H1 (cell line): ENCODE results near the gene CPLX1.

Experiments
- BRCA1 ChIP-seq: IDR thresholded peaks from 2 replicates; pipeline ENCODE4 v1.6.1; 2012; ENCODE audit warnings: low read depth, low read length, improper control_type of control experiment
- CHD2 ChIP-seq: IDR thresholded peaks from 2 replicates; pipeline ENCODE4 v1.6.1; 2012; ENCODE audit warnings: low read length, improper control_type of control experiment
- E2F6 ChIP-seq: IDR thresholded peaks from 2 replicates; pipeline ENCODE4 v1.6.1; 2012; ENCODE audit warnings: inconsistent platforms
- EZH2 ChIP-seq: fragments of 200-600 bp; sonication (generic); IDR thresholded peaks from 2 replicates; pipeline ENCODE4 v1.7.1; 2012; ENCODE audit warnings: low read depth, mild to moderate bottlenecking, moderate library complexity, low read length, inconsistent platforms; ENCODE audit not compliant: severe bottlenecking
- RXRA ChIP-seq: IDR thresholded peaks from 2 replicates; pipeline ENCODE4 v1.6.1; 2011; ENCODE audit warnings: low read depth, mild to moderate bottlenecking, low read length, moderate library complexity; ENCODE audit not compliant: insufficient read depth
- SP1 ChIP-seq: IDR thresholded peaks from 2 replicates; pipeline ENCODE4 v1.6.1; 2011; ENCODE audit warnings: low read depth, low read length
- TF ChIP-seq, protein P1 (sequence below), 3 experiments: IDR thresholded peaks; 1 replicate in 2 of 3; 2 replicates in 1 of 3; pipeline versions ENCODE4 v1.5.1 to v1.6.1; 2011; ENCODE audit warnings: low read length in 3 of 3, mild to moderate bottlenecking in 3 of 3, inconsistent platforms in 2 of 3, low read depth in 1 of 3, moderate library complexity in 1 of 3; ENCODE audit not compliant: insufficient read depth in 1 of 3; ENCODE audit errors: control extremely low read depth in 1 of 3
- TF ChIP-seq, protein P2 (sequence below): IDR thresholded peaks from 2 replicates; pipeline ENCODE4 v1.6.1; 2012; ENCODE audit warnings: inconsistent platforms
- TF ChIP-seq, protein P3 (sequence below): IDR thresholded peaks from 2 replicates; pipeline ENCODE4 v1.6.1; 2011; ENCODE audit warnings: low read length, improper control_type of control experiment

DNA sequence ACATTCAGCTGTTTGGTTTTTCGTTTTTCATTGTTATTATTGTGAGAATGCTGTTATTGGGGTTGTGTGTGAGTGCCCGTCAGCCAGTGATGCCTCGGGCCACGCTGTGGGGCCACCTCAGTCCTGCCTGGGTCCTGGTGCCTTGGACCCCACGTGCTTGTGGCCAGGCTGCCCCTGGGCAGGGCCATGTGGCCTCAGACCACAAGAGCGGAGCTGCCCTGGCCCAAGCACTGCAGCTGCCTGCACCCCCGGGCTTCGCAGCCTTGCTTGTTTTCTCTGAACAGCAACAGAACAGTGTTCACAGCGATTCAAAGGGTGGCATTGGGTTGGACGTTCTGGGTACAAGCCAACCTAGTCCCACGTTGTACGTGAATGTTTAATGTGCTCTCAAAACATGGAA is 56.9 kb downstream of the CPLX1 start:
- TF ChIP-seq CHD2 = no peak
- no peak for TF ChIP-seq E2F6
- no peak for TF ChIP-seq RXRA
- TF ChIP-seq, protein P1, sequence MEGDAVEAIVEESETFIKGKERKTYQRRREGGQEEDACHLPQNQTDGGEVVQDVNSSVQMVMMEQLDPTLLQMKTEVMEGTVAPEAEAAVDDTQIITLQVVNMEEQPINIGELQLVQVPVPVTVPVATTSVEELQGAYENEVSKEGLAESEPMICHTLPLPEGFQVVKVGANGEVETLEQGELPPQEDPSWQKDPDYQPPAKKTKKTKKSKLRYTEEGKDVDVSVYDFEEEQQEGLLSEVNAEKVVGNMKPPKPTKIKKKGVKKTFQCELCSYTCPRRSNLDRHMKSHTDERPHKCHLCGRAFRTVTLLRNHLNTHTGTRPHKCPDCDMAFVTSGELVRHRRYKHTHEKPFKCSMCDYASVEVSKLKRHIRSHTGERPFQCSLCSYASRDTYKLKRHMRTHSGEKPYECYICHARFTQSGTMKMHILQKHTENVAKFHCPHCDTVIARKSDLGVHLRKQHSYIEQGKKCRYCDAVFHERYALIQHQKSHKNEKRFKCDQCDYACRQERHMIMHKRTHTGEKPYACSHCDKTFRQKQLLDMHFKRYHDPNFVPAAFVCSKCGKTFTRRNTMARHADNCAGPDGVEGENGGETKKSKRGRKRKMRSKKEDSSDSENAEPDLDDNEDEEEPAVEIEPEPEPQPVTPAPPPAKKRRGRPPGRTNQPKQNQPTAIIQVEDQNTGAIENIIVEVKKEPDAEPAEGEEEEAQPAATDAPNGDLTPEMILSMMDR (IDR thresholded peaks at IDR 0.05; ENCODE audit: control extremely low read depth in 1 of 3, insufficient read depth in 1 of 3, low read depth in 1 of 3, low read length in 3 of 3) = no peak
- TF ChIP-seq BRCA1 = no peak
- TF ChIP-seq SP1 = no peak
- TF ChIP-seq, protein P2, sequence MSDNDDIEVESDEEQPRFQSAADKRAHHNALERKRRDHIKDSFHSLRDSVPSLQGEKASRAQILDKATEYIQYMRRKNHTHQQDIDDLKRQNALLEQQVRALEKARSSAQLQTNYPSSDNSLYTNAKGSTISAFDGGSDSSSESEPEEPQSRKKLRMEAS = no peak
- TF ChIP-seq, protein P3, sequence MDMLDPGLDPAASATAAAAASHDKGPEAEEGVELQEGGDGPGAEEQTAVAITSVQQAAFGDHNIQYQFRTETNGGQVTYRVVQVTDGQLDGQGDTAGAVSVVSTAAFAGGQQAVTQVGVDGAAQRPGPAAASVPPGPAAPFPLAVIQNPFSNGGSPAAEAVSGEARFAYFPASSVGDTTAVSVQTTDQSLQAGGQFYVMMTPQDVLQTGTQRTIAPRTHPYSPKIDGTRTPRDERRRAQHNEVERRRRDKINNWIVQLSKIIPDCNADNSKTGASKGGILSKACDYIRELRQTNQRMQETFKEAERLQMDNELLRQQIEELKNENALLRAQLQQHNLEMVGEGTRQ = no peak
- no peak for TF ChIP-seq EZH2
